Cortex of kidney (tissue), 1 donor: Measurements from ENCODE around the gene SPTBN1.
"Not testable (repeated sequence)": the region's sequence is repeated elsewhere in the genome, so short reads cannot be mapped to it uniquely, and the experiment has no call there.

Experiments
- DNase-seq: peaks from one replicate; lab custom pipeline; 2025; lab: John Stamatoyannopoulos, UW

SPTBN1 gene

DNA sequence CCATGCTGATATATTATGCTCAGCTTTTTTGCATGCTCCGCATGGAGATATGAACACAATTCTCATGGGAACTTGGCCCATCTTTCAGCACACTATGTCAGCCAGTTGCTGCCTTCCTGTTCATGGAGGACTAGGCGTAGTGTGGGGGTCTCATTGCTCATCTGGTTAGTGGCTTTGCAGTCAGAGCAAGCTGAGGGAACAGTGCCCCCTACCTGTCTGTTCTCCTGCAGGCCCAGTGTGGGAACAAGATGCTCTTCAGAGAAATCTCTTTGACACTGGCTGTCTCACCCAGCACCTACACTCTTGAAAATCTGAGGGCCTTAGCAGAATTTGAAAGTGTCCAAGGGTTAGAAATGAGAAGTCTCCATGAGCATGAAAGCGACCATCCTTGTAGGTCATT, 47.1 kb downstream of the SPTBN1 start:
- DNase-seq = no peak

DNA sequence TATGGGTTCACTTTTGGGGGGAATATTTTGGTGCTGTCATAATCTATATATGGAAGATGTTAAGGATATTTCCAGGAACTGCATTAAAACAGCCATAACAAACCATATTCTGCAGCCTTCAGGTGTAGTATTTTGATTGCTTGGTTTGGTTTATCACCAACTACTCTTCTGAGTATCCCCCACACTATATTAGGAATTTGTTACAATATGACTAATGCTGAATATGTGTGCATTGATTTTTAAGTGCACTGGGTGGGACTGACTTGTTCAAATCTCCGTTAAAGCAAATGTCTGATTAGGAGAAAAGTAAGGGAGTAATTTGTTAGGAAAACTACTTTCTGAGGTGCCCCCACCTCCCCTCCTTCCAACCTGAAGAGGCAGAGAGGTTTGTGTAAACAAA, 47.7 kb downstream of the SPTBN1 start:
- no peak for DNase-seq

DNA sequence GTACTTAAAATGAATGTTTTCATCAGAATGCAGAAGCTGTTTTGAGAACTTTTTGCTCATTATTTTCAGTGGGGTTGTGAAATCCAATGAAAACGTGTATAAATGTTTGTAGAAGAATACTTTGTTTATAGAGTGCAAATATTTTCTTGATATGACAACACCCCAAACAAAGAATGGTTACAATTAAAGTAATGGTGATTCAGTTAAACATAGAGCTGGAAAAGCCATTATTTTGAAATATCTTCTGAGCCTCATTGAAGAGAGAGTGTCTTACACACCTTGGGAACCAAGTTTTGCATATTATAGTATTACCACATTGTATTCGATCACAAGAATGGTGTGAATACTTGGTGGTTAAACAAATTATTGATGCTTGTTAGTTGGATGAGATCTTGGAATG, 48.7 kb downstream of the SPTBN1 start:
- no peak for DNase-seq

DNA sequence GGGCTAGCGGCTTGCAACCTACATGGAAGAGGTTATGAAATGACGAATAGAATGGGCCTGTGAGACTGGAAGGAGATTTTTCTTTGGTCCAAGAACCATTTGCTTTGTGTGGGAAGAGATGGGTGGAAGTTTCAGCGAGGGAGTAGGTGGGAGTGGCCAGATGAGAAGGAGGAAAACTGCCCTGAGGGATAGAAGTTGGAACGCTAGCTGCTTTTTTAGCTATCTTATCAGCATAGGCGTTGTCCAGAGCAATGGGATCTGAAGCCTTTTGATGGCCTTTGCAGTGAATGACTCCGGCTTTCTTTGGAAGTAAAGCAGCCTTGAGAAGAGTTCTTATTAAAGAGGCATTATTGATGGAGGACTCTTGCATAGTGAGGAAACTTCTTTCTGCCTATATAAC, 52.4 kb downstream of the SPTBN1 start:
- DNase-seq = no peak

DNA sequence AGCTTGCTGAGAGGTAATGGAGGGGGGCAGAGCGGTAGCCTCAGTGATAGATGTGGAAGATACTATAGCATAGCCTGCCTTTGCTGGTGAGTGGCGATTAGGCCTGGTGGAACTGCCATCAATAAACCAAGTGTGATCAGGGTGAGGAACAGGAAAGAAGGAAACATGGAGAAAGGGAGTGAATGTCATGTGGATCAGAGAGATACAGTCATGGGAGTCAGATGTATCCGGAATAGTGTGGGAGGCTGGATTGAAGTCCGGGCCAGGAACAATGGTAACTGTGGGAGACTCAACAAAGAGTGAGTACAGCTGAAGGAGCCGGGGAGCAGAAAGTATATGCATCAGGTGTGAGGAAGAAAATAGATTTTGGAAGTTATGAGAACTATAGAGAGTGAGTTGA, 52.9 kb downstream of the SPTBN1 start:
- DNase-seq = not testable (repeated sequence)

DNA sequence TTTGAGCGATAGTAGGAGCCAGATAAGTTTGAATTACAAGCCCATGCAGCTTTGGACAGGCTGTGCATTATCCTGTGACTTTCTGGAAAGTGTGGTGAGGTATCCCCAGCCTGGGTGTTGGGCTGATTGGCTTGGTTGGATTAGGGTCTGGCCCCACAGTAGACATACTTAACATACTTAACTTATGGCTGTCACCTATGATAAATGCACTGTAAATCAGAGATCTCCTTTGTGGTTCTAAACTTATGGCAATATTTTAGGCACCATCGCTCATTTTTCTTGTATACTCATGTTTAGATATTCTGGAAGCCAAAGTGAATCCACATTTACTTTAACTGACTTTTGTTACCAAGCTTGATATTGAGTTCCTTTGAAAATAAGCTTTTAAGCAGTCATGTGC, 54.8 kb downstream of the SPTBN1 start:
- no peak for DNase-seq

DNA sequence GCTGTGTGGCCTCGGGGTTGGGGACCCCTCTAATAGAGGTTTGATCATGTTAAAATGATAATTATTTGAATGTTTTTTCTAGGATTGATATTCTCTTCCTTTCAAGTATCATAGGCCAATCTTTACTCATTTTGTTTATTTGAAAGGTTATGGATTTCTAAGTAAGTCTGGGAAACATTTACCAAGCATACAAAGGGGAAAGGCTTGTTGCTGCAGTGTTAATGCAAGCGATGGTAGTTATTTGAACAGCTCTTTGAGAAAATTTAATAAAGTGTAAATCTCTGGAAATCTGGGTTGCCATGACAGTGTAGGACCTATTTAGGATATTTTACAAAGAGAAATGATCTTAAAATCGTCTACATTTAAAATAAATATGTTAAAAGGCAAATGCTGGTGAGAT, 56.1 kb downstream of the SPTBN1 start:
- no peak for DNase-seq

DNA sequence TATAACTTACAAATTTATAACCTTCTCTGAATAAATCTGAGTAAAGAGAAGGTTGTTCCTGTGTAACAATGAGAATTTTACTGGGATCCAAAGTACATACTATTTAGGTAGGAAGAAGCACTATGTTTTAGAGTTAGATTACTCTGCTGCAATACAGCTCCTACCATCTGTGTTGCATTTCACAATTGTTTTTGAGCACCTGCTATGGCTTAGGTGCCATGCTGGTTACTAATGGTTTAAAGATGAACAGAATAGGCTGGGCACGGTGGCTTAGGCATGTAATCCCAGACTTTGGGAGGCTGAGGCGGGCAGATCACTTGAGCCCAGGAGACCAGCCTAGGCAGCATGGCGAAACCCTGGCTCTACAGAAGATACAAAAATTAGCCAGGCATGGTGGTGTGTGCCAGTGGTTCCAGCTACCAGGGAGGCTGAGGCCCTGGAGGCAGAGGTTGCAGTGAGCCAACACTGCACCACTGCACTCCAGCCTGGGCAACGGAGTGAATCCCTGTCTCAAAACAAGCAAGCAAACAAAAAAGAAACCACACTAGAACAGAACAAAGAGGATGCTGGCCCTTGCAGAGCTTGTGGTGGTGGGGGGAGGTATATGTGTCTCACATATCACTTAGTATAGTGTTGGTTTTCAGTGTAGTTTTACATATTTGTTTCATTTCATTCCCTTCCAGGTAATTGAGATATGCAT, 56.7 kb downstream of the SPTBN1 start:
- no peak for DNase-seq

DNA sequence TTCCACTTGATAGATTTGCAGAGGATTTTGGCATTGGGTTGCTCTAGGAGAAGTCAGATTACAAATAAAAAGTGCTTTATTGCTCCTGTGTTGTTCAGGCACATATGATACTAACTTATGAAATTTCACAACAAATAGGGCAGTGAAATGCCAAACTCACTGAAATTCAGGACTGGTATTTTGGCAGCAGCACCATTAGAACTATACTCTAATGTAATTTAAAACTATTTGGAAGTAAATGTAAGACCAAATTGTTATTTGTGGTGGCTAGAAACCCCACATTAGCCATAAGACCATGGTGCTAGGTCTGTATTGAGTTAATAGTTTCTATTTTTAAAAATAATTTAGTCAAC, 57.2 kb downstream of the SPTBN1 start:
- no peak for DNase-seq

DNA sequence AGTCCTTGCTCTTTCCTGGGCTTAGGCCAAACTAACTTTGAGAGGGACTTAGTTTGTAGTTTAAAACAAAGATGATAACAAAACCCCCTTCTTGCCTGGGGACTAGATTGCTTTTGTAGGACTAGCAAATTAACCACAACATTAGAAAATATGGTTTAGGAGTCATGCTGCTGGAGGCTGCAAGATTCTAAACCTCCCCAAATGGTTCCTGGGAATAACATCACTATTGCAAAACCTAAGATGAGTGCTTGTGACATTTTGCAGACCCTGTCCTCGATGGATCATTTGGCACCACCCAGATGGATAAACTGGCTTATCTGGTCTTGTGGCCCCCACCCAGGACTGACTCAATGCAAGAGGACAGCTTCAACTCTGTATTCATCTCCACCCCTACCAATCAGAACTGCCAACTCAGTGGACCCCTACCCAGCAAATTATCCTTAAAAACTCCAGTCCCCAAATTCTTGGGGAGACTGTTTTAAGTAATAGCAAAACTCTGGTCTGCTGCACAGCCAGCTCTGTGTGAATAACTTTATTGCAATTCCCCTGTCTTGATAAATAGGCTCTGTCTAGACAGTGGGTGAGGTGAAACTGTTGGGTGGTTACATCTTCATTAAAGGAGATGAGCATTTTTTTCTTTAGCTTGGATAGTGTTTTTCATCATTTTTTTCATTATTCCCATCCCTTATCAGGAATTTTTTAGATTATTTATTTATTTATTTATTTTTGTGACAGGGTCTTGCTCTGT, 58.9 kb downstream of the SPTBN1 start:
- no peak for DNase-seq

DNA sequence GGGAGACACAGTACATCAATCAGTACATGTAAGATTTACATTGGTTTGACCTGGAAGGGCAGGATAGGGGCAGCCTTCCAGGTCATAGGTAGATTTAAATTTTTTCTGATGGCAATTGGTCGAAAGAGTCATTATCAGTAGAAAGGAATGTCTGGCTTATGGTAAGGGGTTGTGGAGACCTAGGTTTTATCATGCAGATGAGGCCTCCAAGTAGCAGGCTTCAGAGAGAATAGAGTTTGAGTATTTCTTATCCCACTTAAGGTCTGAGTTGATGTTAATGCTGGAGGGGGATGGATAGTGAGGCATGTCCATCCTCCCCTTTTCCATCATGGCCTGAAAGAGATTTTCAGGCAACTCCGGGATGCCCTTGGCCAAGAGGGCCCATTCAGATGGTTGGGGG, 60.7 kb downstream of the SPTBN1 start:
- no peak for DNase-seq

DNA sequence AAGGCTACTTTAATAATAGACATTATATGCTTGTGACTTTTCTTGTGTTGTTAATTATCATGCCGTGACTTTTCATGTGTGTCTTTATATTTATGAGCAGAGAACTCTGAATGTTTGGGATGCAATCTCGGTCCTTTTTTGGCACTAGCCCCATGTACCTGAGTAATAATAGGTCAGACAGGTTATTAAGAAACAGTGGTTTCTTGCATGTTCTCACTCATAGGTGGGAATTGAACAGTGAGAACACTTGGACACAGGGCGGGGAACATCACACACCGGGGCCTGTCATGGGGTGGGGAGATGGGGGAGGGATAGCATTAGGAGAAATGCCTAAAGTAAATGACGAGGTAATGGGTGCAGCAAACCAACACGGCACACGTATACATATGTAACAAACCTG, 61.9 kb downstream of the SPTBN1 start:
- not testable (repeated sequence) for DNase-seq

DNA sequence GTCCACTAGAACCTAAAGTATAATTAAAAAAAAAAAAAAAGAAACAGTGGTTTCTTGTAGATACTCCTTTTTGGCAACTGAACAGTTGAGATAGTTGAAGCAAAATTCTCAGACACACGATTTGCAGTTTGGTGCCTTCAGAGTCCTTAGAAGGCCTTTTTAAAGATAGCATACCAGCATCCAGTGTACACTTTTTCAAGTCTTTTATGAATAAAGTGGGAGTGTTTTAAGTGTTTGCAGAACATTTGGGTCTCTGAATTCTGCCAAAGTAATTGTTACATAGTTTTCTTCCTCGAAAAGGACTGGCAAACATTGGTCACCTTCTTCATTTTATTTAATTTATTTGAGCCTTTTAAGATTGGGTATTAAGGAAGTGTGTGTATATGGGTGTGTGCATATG, 62.3 kb downstream of the SPTBN1 start:
- DNase-seq = no peak

DNA sequence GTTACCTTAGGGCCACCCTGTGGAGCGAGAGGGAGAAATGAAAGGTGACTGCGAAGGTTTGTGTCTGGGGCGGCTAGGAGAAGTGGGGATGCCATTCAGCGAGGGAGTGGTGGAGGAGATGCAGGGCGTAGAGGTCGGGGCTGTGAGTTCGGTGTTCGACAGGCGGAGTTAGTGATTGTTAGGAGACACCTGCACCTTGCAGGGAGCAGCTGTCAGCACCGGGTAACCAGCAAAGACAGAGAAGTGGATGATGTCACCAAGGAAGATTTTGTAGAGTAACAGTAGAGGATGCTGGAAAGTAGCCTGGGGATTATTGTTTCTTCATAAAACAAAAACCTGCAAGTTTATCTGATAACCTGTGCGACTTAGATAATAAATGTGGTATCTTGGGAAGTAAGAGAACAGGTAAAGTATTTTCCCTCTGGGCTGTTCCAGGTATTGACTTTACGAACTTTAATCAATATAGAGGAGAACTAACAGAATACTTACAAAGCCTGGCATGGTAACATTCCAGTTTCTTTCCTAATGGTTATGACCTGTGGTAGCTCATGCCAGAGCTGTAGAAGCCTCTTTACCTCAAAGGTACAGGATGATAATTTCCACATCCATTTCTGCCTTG, 63.8 kb downstream of the SPTBN1 start:
- DNase-seq = no peak

DNA sequence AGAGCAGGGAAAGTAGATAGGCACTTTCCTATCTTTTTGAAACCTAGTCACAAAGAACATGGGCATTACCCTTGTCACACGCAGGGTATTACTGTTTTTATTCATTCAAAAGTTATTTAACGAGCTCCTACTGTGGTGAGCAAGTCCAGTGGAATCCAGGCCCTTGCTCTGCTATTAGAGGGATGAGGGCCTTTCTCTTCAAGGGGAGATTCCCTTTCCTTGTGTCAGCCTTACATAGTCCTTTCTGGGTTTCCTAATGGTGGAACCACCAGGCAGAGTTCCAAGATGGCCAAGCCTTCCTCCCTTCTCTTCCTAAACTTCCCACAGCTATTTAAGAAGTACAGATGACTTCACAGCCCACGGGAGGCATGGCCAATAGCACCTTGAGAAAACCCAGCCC, 64.6 kb downstream of the SPTBN1 start:
- no peak for DNase-seq

DNA sequence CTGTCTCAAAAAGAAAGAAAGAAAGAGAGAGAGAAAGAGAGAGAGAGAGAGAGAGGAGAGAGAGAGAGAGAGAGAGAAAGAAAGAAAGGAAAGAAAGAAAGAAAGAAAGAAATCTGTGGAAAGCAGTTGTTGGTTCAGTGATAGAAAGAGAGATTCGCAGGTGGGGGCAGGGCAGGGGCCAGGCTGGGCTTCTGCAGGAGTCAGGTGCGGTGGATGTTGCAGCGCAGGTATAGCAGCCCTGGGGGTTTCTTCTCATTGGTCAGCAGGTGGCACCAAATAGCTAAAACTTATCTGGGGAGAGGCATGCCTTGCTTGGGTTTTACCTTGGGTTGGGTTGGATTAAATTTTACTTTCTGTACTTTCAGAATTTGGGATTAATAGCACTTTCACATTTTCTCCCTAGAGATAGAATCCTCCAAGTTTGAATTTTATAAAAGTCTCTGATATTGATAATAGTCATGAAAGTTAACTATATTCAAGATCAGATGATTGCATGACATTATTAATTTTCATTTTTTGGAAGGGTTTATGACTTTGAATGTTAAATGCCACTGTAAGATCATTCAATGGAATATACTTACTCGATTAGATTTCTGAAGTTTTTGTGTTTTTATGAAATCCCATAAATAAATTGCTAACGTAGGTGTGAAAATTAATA, 66.6 kb downstream of the SPTBN1 start:
- DNase-seq = no peak

DNA sequence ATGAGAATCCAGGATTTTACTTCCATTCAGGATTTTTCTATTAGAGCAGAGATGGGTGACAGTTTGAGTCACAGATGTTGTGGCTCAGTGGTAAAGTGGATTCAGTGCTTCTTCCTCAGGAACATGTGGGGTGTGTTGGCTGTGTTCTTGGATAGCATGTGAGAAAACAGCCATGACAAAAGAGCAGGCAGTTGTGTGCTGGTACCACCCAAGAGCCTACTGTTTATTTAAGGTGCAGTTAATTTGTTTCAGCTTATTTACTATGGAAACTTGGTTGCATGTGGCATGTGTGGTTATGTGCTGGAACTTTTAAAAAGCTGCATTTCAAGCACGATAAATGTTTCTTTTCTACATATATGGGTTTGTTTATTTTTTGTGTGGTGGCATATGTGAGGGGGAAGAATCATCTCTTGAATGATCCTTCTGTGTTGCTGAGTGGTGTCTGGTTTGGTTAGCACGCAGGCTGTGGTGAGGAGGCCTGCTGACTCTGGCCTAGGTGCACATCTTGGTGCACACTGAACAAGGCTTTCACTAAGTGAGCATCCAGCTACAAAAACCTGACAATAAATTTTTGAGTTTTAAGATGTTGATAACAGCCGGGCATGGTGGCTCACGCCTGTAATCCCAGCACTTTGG, 67.3 kb downstream of the SPTBN1 start:
- DNase-seq = no peak

DNA sequence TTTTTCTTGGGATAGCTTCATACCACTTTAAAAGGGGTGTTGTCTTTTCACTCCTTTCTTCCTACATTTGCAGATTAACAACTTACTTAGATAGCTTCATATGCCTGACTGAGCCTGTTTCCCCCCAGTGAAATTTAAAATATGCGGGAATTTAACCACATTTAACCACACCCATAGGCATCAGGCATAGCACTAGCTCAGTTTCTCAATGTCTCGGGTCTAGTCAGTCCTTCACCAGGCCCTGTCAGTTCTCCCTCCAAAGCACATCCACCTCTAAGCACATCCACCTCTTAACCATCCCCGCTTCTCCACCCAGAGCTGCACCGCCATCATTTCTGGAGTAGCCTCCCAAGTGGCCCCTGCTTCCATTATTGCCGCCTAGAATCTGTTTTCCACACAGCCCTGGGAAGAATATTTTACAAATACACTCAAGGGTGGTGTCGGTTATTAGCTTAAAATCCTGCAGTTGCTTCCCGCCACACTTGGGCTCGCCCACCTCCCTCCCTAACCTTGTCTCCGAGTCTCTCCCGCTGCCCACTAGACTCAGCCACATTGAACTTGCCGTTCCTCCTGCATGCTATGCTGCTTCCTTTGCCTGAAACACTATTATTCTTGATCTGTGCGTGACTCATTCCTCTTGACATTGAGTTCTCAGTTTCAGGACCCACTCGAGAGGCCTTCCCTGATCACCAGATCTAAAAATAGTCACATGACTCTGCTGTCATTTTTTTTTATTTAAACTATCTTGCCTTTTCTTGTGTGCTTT, 68.3 kb downstream of the SPTBN1 start:
- DNase-seq = no peak

DNA sequence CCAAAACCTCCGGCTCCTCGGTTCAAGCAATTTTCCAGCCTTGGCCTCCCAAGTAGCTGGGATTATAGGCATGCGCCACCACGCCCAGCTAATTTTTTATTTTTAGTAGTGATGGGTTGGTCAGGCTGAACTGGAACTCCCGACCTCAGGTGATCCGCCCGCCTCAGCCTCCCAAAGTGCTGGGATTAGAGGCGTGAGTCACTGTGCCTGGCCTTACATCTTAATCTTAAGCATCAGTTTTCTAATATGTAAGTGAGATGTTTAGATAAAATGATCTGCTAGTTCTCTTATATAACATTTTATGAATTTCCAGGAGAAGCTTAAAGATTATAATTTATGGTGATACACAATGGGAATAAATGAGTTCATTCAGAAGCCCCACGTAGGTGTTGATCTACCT, 69.2 kb downstream of the SPTBN1 start:
- no peak for DNase-seq

DNA sequence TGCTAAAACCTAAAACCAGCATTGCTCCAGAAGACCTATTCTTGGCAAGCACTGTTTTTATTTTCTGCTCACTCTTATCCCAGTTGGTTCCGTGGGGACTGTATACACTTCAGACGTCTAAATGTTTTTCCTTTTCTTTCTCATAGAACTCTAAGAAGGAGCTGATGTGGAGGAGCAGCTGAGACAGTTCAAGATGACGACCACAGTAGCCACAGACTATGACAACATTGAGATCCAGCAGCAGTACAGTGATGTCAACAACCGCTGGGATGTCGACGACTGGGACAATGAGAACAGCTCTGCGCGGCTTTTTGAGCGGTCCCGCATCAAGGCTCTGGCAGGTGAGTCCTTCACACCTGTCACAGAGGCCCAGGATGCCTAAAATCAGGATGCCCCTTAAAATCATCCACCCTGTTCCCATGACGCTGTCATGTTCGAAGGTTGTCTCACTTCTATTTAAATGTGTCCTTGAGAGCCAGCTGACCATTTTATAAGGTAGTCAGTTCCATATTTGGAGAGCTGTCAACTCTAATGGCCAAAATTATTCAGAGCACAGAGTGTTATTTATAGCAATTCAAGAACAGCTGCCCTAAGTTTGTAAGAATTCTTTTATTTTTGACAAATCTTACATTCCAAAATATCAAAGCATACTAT, 70.2 kb downstream of the SPTBN1 start:
- DNase-seq = no peak

DNA sequence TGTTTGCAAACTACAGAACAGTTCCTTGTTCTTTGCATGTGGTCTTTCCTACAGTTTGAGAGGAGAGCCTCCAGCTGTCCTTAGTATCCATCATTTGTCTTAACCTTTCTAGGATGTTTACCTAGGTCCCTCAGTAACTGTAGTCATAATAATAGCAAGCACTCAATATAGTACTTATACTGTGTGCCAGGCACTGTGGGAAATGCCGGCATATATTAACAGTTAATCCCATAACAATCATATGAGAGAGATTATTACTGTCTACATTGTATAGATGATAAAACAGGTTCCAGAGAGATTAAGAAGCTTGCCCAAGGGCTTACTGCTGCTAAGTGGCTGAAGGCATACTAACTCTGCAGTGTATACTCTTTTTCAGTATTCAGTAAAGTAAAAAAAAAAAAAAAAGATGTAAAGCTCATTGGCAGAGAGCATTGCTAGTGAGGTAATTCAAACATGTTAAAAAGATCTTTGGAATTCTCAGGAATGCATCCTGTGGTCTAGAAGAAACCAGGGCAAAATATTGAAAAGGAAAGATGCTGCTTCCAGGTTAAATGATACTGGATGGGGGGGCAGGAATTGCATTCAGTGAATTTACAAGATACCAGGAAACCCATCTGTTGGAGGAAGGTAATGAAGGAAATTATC, 72.3 kb downstream of the SPTBN1 start:
- DNase-seq = no peak
